GM19035 (cell line): ENCODE measurements around the gene DLG2.
"Not testable (repeated sequence)": the region's sequence is repeated elsewhere in the genome, so short reads cannot be mapped to it uniquely, and the experiment has no call there.

Experiments used
- ATAC-seq: cut with Tn5 transposase; IDR thresholded peaks from one replicate; pipeline ENCODE4 v1.9.1; 2021; ENCODE audit not compliant: unreplicated experiment

Gene DLG2

DNA sequence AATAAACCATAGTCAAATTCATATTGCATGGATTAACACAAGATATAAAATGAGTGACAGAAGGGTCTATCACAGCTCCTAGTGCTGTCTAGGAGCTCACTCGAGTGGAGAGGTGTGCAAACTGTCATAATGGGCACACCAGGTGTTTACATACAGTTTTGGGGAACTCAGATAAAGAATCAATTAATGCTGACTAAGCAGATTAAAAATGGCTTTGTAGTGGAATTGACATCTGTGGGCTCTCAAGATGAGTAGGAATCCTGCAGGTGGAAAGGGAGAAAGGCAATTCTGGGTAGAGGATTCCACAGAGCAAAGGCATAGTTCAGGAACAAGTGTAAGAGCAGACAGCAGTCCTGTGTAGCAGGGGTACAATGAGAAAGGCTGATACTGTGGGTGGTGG is 1844.8 kb downstream of the DLG2 start:
- no peak for ATAC-seq

DNA sequence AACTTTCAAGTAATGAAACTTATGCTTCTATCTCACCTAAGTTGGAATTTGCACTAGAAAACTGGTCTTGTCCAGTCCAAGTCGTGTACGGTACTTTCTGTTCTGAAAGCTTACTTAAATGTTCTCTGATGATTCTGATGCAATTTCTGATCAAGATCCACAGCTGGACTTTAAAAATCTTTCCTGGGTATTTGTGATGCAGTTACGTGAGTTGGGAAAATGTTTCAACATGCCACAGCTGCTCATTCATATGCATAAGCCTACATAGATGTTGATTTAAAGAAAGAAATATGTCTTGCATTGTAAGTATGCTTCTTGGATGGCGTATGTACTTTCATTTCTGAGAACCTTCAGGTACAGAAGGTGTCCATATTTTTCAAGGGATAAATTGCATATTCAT is 1847.3 kb downstream of the DLG2 start:
- no peak for ATAC-seq

DNA sequence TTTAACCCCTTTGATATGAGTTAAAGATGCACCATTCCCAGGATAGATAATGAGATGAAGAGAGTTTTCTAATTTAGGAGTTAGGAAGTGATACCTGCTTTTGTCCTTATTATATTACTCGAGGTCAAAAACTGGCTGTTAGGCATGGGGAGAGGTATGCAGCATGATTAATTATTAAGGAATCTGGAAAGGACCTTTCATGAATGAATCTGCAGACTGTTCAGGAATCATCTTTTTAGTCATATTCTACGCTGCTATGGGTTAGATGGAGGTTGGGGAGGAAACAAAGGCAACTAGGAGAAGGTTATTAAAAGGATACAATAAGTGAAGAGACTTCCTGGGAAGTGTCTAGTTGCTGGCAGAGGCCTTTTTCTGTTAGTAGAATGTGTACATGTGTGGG is 1848.5 kb downstream of the DLG2 start:
- no peak for ATAC-seq

DNA sequence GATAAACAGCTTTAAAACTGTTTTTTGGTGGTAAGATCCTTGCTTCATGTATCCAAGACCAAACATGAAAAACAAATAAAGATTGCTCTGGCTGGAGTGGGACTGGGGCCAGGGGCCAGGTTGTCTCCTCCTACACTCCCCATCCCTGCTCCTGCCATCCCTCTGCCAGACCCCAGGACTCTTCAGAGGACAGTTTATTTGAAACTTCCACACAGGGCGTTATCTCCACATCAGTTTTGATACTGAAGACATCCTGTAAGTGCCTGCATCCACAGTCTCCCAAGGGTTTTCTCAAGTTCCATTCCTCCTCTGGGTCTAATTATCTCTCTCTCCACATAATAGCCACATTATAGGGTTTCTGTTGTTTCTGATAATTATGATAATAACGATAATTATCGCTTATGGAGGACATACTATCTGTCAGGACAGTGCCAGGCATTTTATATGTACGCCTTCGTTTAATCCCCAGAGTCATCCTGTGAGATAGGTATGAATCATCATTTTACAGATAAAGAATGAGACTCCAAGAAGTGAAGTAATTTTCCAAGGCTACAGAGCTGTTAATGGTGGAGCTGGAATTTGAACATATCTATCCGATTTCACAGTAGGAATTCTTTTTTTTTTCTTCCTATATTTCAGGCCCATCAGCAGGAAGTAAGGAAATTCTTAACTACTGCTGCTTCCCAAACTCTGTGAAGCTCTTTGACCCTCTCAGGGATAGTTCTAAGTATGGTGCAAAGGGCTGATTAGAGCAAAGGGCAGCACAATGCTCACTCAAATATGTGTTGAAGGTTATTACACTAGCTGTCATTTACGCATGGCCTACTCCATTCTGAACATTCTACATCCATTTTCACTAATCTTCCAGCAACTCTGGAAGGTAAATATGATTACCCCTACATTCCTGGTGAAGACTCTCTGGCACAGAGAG is 1852.9 kb downstream of the DLG2 start:
- ATAC-seq = no peak

DNA sequence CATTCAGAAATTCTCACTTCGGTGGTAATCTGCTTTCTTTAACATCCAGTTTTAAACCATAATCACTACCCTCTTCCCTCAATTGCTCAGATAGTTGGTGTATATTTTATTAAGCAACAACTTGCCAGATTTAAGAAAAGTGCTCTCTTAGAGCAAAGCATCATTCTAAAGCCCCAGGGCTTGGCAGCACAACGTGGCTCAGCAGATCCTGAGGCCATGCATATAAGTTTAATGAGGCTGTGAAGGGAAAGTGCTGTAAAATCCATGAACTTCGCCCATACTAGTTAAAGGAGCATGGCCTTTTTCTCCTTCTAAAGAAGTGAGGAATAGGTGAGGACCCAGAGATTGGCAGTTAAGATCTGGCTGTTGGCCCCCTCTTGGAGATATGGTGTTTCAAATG is 1858.7 kb downstream of the DLG2 start:
- ATAC-seq = no peak

DNA sequence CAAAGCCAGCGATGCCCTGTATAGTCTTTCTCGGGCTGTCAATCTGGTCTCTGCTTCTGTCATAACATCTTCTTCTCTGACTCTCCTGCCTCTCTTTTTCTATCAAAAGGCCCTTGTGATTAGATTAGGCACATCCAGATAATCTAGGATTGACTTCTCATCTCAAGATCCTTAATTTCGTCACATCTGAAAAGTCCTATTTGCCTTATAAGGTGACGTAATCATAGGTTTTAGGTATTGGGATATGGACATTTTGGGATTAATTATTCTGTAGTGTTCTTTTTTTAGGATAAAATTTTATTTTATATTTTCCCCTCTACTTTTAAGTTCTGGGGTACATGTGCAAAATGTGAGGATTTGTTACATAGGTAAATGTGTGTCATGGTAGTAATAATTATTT is 1860.2 kb downstream of the DLG2 start:
- ATAC-seq = no peak

DNA sequence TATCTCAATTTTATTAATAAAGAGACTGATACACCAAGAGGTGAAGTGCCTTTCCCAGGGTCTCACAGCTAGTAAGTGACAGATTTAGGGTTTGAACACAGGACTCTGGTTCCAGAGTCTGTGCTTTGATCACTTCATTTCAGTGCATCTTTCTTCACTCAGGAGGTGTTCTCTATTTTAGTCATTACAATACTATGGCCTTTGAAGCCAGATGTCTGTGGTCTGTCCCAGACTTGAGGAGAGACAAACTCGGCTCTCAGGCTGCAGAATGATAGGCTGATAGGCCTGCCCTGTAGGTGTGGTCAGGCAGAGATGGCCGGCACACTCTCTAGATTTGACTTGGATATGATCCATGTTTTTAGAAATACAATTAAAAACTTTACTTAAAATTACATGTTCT is 1862.5 kb downstream of the DLG2 start:
- no peak for ATAC-seq

DNA sequence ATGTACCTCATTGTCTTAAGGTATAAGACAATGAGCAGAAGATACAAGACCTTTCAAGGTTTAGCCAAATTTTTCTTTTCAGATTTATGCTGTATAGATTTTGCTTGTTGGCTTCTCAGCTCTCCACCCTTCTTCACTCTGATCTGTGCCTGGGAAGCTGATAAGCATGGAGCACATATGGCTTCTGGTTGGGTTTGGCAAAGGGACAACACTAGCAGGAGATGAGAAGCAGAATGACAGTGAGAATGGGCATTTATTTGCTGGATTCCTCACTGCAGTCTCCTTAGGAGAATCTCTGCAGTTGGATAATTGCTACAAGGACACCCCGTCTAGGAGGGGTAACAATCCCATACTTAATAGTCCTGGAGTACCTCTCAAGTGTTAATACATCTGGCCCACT is 1866.2 kb downstream of the DLG2 start:
- no peak for ATAC-seq

DNA sequence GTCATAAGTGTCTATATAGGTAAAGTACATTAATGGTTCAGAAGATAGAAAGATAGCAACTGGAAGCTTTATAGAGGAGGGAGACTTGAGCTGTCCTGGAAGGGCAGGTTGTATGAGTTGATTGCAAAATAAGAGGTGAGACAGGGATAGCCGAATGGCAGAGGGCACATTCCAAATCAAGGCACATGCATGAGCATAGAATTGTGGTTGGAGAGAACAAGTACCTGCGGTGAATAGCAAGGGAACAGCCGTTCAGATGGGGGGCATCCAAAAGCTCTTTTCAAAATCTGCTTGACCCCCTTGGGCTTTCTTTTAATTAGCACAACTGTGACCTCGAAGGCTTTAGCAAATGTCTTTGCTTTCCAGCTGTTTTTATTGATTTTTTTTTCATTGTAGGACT is 1868.0 kb downstream of the DLG2 start:
- ATAC-seq = no peak

DNA sequence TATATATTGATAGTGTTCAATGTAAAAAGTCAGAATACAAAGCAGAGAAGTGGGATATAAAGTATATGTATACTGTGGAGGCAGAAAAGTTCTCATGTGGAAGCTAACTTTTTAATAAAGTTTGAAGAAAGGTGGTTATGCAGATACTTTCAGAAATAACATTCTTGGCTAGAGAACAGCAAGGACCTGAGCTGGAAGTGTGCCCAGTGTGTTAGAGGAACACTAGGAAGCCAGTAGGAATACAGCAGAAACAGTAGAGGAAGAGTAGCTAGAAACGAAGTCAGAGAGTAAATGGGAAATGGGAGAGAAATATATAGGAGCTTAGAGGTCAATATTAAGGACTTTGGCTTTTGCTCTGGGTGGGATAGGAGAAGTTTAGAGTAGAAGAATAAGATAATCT is 1876.1 kb downstream of the DLG2 start:
- no peak for ATAC-seq

DNA sequence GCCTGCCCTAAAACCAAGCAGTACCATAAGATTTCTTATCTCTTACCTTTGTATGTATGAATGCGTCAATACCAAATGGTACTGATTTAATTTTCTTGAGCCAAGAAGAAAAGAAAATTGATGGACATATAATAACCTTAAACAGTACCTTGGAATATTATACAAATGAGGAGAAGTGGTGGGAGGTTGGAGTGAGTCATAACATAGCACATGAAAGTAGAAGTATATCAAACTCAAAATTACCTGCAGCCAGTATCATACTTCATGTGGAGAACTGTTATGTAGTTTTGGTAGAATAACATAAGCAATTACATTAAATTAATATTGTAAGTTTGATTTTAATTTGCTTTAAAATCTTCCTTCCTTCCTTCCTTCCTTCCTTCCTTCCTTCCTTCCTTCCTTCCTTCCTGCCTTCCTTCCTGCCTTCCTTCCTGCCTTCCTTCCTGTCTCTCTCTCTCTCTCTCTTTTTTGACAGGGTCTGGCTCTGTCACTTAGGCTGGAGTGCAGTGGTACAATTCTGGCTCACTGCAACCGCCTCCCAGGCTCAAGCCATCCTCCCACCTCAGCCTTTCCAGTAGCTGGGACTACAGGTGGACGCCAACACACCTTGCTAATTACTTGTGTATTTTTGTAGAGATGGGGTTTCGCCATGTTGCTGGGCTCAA is 1880.1 kb downstream of the DLG2 start:
- no peak for ATAC-seq

DNA sequence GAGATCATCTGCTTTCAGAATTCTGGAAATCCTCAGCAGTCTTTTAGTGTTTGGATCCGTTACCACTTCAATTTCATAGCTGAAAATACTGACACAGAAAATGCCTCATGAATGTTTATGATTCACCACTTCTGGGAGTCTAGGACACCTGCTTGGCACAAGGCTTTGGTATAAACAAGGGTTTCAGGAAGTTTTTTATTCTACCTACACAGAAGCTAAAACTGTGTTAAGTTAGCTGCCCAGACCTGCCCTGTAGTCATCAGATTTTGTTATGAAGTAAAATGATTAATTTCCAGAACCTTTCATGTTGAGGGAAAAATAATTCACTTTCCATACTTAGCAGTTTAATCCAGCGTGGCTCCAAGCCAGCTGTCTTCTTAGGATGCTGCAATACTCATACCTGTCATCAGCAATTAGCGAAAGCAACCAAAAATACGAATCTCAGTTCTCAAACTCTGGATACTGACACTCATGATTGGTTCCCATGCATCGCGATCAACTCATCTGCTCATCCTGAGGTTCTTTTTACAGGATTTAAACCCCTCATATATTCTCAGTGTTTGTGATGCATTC is 1882.4 kb downstream of the DLG2 start:
- ATAC-seq = no peak

DNA sequence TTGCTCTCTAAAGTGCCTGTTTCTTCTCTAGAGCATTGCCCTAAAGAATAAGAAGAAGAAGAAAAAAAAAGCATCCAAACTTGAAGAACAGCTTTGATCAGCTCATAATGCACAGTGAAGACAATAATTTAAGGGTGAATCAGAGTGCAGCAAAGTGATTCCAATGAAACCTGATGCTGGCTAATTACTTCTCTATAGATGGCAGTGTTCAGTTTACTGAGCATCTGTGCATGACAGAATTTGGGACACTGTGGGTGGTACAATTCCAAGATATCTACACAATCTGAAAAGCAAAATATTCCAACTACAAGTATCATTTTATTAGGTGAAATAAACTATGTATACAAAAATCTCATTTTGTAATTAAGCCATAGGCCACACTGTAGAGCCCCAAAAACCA is 1890.5 kb downstream of the DLG2 start:
- ATAC-seq = no peak

DNA sequence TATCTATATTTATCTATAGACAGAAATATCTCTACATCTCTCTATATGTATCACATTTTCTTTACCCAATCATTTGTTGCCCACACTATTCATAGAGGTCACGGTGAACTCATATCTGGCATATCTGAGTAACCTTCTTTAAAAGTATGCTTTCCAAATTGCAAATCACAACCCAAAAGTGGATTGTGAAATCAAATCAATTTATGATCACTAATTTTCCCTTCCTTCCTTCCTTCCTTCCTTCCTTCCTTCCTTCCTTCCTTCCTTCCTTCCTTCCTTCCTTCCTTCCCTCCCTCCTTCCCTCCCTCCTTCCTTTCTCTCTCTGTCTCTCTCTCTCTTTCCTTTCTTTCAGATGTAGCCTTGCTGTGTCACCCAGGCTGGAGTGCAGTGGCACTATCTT is 1893.0 kb downstream of the DLG2 start:
- no peak for ATAC-seq

DNA sequence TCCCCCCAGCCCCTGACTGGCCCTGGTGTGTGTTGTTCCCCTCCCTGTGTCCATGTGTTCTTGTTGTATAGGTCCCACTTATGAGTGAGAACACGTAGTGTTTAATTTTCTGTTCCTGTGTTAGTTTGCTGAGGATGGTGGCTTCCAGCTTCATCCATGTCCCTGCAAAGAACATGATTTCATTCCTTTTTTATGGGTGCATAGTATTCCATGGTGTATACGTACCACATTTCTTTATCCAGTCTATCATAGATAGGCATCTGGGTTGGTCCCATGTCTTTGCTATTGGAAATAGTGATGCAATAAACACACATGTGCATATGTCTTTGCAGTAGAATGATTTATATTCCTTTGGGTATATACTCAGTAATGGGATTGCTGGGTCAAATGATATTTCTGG is 1895.9 kb downstream of the DLG2 start:
- ATAC-seq = not testable (repeated sequence)

DNA sequence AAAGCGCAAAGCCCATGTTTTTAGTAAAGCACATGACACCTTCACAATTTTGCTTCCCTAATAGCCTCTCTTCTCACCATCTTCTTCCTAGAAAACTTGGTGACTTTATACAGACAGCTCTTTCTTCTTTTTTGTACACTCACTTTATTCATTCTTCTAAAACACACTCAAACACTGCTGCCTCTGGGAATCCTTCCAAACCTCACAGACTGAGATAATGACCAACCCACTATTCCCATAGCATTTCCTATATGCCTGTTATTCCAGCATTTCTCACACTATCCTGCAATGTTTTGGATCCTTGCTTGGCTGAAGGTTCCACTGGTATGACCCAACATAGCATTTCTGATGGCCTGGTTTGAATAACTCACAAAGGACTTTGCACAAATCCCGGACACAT is 1898.9 kb downstream of the DLG2 start:
- ATAC-seq = no peak

DNA sequence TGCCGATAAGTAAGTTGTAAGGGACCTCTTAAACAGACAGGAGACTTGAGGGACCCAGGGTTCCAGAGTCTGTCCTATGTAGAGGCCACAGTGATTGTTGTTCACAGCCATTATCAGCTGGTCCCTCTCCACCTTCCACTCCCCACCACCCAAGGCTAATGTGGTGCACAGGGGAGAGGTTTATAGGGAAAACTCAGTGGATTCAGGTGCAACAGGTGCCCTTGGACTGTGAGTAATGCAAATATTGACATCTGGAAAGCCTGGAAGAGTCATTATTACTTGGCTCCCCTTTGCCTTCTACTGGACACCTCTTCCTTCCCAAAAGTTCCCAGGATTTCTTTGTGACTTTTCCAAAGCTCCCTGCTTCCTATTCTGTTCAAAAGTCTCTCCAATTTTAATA is 1899.9 kb downstream of the DLG2 start:
- no peak for ATAC-seq

DNA sequence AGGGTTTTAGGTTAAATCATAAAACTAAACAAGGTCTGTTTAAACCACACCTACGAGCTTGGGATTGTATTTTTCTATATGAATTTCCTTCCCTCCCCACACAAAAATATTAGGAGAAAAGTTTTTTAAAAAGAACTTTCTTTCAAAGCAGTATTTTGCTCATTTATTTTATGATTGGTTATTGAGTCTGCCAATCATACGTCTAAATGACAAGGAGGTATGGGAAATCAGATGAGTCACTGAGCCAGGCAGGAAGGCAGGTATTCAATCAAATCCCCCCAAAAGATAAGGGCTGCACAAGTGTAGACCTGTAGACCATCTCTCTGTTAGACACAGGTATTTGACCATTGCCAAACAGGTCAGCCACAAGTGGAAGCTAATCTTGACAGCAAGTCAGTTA is 1900.8 kb downstream of the DLG2 start:
- no peak for ATAC-seq

DNA sequence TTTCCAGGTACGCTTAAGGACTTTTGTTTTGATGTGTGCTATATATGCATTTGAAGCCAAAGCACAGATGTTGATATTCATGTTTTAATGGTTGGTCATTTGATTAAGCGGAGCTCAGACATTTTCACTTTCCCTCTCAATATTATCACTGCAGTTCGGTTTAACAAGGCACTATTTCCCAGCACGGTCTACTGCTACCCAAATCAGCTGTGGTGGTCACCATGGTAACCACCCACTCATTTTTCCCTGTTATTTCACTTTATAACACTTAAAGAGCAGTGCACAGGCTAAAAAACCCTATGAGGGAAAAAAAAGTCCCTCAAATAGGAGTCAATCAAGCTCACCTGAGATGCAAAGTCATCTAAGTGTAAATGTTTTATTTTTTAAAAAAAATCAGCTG is 1901.4 kb downstream of the DLG2 start:
- no peak for ATAC-seq

DNA sequence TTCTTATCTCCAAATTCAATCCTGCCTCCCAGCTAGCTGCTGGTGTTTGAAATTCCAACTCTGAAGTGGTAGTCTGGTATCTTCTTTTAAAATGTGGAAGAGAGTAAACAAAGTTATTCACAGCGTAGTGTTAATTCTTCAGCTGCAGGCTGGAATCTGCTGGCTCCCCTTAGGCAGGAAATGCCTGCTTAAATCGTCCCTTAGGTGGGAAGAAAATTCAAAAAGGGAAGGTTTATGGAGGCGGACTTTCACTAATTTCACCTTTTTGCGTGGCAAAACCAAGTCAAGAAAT is 1901.9 kb downstream of the DLG2 start:
- no peak for ATAC-seq

DNA sequence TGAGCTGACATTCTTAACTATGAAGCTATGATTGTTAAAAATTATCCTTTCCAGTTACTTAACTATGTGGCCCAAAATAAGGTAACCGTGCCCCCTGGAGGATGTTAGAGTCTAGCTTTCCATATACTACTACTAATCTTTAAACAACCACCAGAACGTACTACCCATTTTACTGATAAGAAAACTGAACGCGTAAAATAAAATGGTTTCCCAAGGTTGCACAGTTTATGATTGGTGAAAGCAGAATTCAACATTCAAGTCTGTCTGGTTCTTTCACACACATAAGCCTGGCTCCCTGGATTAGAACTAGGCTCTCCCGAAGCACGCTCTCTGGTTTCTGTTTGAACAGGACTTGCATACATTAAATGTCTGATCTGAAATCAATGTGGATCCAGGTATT is 1903.1 kb downstream of the DLG2 start:
- no peak for ATAC-seq

DNA sequence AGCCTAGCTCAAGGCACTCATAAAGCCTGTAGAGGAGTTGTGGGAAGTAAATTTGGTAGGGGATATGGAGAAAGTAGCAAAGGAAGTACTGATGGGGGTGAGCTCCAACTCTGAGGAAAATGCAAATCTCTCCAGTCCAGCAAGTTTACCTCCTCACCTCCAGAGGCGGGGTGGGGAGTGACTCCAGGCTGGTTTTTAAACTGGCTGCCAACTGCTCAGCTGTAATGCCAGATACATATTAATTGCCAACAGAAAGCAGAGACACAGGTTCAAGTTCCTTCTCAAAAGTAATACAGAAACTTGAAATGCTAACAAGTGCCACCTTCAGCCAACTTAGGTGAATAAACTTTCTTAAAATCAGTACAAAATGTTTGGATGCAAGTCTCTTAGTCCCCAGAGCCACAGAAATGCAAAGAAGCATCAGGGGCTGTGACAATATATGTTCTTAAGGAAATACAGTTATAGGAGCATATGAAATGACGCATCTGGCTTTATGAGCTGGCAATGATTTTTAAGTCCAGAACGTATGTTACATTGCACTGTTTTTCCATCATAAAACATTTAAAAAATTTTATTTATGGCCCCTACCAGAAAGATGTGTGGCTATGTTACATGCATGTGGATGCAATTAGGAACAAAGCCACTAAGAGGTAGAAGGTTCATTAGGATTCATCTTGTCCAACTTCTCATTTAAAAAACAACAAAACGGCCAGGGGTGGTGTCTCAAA is 1904.6 kb downstream of the DLG2 start:
- no peak for ATAC-seq
